GM23248 (cell line): ENCODE measurements around the gene SELENOS.

ENCODE experiments used
- EZH2 ChIP-seq: fragments of 200-600 bp; sonication (generic); IDR thresholded peaks from 2 replicates; pipeline ENCODE4 v1.6.1; 2018; ENCODE audit warnings: antibody characterized with exemption, mild to moderate bottlenecking; ENCODE audit not compliant: insufficient read depth, poor library complexity, severe bottlenecking
- EZH2phosphoT487 ChIP-seq: fragments of 200-600 bp; sonication (generic); IDR thresholded peaks from 2 replicates; pipeline ENCODE4 v1.6.1; 2018; ENCODE audit warnings: antibody characterized with exemption, moderate library complexity, mild to moderate bottlenecking, low read depth; ENCODE audit not compliant: insufficient read depth

GRCh38 chr15:101250873-101251829, 26.1 kb downstream of the SELENOS start:
- no peak for TF ChIP-seq EZH2phosphoT487
- no peak for TF ChIP-seq EZH2
